ENCODE data around the gene THADA.

THADA gene

GRCh38 chr2:43370146-43370545 is 225.7 kb downstream of the THADA start:
- Mint-ChIP-seq H3K36me3 (ENCODE audit: low read depth) (peaks cover 8% of the 10 kb centered on the region), H3K4me1 (peaks cover 37% of the 10 kb centered on the region), H3K4me3 (no peak overlapping the region), H3K9me3 (no peaks in the 10 kb centered on the region), H3K27me3 (ENCODE audit: low read depth, poor library complexity) (no peaks in the 10 kb centered on the region), H3K27ac (peak overlapping the region; percentile 58)
- DNase-seq, result no peak
- no peak for TF ChIP-seq CTCF (IDR thresholded peaks at IDR 0.05)

GRCh38 chr2:43368483-43369385 is 227.1 kb downstream of the THADA start:
- TF ChIP-seq CTCF (IDR thresholded peaks at IDR 0.05), result no peak
- no peak overlapping the region for H3K4me3 Mint-ChIP-seq
- peaks cover 34% of the 10 kb centered on the region for H3K4me1 Mint-ChIP-seq
- no peaks in the 10 kb centered on the region for H3K9me3 Mint-ChIP-seq
- H3K36me3 Mint-ChIP-seq (ENCODE audit: low read depth), result peaks cover 8% of the 10 kb centered on the region
- peak overlapping the region; percentile 26 for H3K27ac Mint-ChIP-seq
- no peaks in the 10 kb centered on the region for H3K27me3 Mint-ChIP-seq (ENCODE audit: low read depth, poor library complexity)
- DNase-seq, result no peak

GRCh38 chr2:43367012-43367782 is 228.6 kb downstream of the THADA start:
- no peaks in the 10 kb centered on the region for H3K27me3 Mint-ChIP-seq (ENCODE audit: low read depth, poor library complexity)
- no peak for TF ChIP-seq CTCF (IDR thresholded peaks at IDR 0.05)
- H3K36me3 Mint-ChIP-seq (ENCODE audit: low read depth), result peaks cover 8% of the 10 kb centered on the region

GRCh38 chr2:43363120-43363519 is 232.7 kb downstream of the THADA start:
- no peaks in the 10 kb centered on the region for H3K27me3 Mint-ChIP-seq (ENCODE audit: low read depth, poor library complexity)

More at GRCh38 chr2:43367012-43367782, 228.6 kb downstream of the THADA start:
- peaks cover 33% of the 10 kb centered on the region for H3K4me1 Mint-ChIP-seq
- DNase-seq, result no peak
- no peak overlapping the region for H3K27ac Mint-ChIP-seq
- H3K4me3 Mint-ChIP-seq, result no peak overlapping the region
- H3K9me3 Mint-ChIP-seq, result no peaks in the 10 kb centered on the region

GRCh38 chr2:43361286-43361685 is 234.6 kb downstream of the THADA start:
- no peak overlapping the region for H3K27ac Mint-ChIP-seq
- no peaks in the 10 kb centered on the region for H3K9me3 Mint-ChIP-seq
- no peak for TF ChIP-seq CTCF (IDR thresholded peaks at IDR 0.05)
- no peak for DNase-seq
- H3K4me1 Mint-ChIP-seq, result peaks cover 4% of the 10 kb centered on the region
- no peaks in the 10 kb centered on the region for H3K36me3 Mint-ChIP-seq (ENCODE audit: low read depth)
- no peak overlapping the region for H3K4me3 Mint-ChIP-seq
- no peaks in the 10 kb centered on the region for H3K27me3 Mint-ChIP-seq (ENCODE audit: low read depth, poor library complexity)

More at GRCh38 chr2:43363120-43363519, 232.7 kb downstream of the THADA start:
- Mint-ChIP-seq H3K4me3 (no peak overlapping the region), H3K9me3 (no peaks in the 10 kb centered on the region), H3K36me3 (ENCODE audit: low read depth) (no peaks in the 10 kb centered on the region), H3K4me1 (peaks cover 4% of the 10 kb centered on the region), H3K27ac (no peak overlapping the region)
- no peak for TF ChIP-seq CTCF (IDR thresholded peaks at IDR 0.05)
- DNase-seq, result no peak
